ENCODE data around the gene RRAD.
"Not testable (repeated sequence)": the region's sequence is repeated elsewhere in the genome, so short reads cannot be mapped to it uniquely, and the experiment has no call there.

RRAD gene

GRCh38 chr16:66899310-66899944, 25.9 kb downstream of the RRAD start:
- H3K79me1 ChIP-seq (ENCODE audit: low read length): no peaks in the 10 kb centered on the region
- no peak overlapping the region for H3K27ac ChIP-seq (ENCODE audit: low read depth, low read length)
- no peaks in the 10 kb centered on the region for H3K9me3 ChIP-seq (ENCODE audit: insufficient read depth, low read depth, low read length)
- no peak overlapping the region for H2AFZ ChIP-seq (ENCODE audit: insufficient read depth, low read length, poor library complexity)
- H4K8ac ChIP-seq (ENCODE audit: low read depth, low read length): no peak overlapping the region
- no peak overlapping the region for H3K9ac ChIP-seq (ENCODE audit: low read length)
- H3K4me1 ChIP-seq (ENCODE audit: control insufficient read depth in 1 of 2, insufficient read depth in 2 of 2, low read length in 2 of 2): peaks cover 5 to 8% of the 10 kb centered on the region in 2 experiments
- DNase-seq: no peak
- no peak overlapping the region for H2BK5ac ChIP-seq (ENCODE audit: low read depth, low read length, poor library complexity)
- no peaks in the 10 kb centered on the region for H3K27me3 ChIP-seq (ENCODE audit: insufficient read depth, low read length)
- H3K4me2 ChIP-seq (ENCODE audit: low read length): no peak overlapping the region
- no peak overlapping the region for H4K12ac ChIP-seq (ENCODE audit: low read depth, low read length)
- WGBS (ENCODE audit: extremely low coverage, insufficient coverage, insufficient read length): no CpG with 5 or more reads among the region's 6 CpGs
- H2BK120ac ChIP-seq (ENCODE audit: insufficient read depth, low read length, poor library complexity): no peak overlapping the region
- H4K91ac ChIP-seq (ENCODE audit: low read depth, low read length): no peak overlapping the region
- H3K4ac ChIP-seq (ENCODE audit: low read depth, low read length): no peak overlapping the region
- no peak overlapping the region for H3K18ac ChIP-seq (ENCODE audit: low read length)
- no peak overlapping the region for H3K4me3 ChIP-seq (ENCODE audit: low read depth, low read length)
- no peaks in the 10 kb centered on the region for H3K79me2 ChIP-seq (ENCODE audit: control insufficient read depth, insufficient read depth, low read length, poor library complexity)
- no peak overlapping the region for H3K14ac ChIP-seq (ENCODE audit: low read length)
- no peak overlapping the region for H2AK5ac ChIP-seq (ENCODE audit: low read length)
- H3K36me3 ChIP-seq (ENCODE audit: control insufficient read depth in 1 of 2, insufficient read depth in 2 of 2, low read length in 2 of 2): no peaks in the 10 kb centered on the region
- H2BK12ac ChIP-seq (ENCODE audit: low read length): no peak overlapping the region
- no peak overlapping the region for H3K23ac ChIP-seq (ENCODE audit: low read length)

GRCh38 chr16:66898933-66899309, 26.4 kb downstream of the RRAD start:
- Histone ChIP-seq H4K8ac (ENCODE audit: low read depth, low read length) (no peak overlapping the region), H3K36me3 (ENCODE audit: control insufficient read depth in 1 of 2, insufficient read depth in 2 of 2, low read length in 2 of 2) (no peaks in the 10 kb centered on the region), H2BK12ac (ENCODE audit: low read length) (no peak overlapping the region), H3K4me2 (ENCODE audit: low read length) (no peak overlapping the region), H3K27ac (ENCODE audit: low read depth, low read length) (no peak overlapping the region), H3K27me3 (ENCODE audit: insufficient read depth, low read length) (no peaks in the 10 kb centered on the region), H4K91ac (ENCODE audit: low read depth, low read length) (no peak overlapping the region), H3K4me1 (ENCODE audit: control insufficient read depth in 1 of 2, insufficient read depth in 2 of 2, low read length in 2 of 2) (peaks cover 5 to 8% of the 10 kb centered on the region in 2 experiments), H3K14ac (ENCODE audit: low read length) (no peak overlapping the region), H3K4ac (ENCODE audit: low read depth, low read length) (no peak overlapping the region), H3K4me3 (ENCODE audit: low read depth, low read length) (no peak overlapping the region), H4K12ac (ENCODE audit: low read depth, low read length) (no peak overlapping the region), H3K79me2 (ENCODE audit: control insufficient read depth, insufficient read depth, low read length, poor library complexity) (no peaks in the 10 kb centered on the region), H3K9ac (ENCODE audit: low read length) (no peak overlapping the region), H3K18ac (ENCODE audit: low read length) (no peak overlapping the region), H2AK5ac (ENCODE audit: low read length) (no peak overlapping the region), H2BK5ac (ENCODE audit: low read depth, low read length, poor library complexity) (no peak overlapping the region), H2AFZ (ENCODE audit: insufficient read depth, low read length, poor library complexity) (no peak overlapping the region), H3K23ac (ENCODE audit: low read length) (no peak overlapping the region), H3K79me1 (ENCODE audit: low read length) (no peaks in the 10 kb centered on the region), H2BK120ac (ENCODE audit: insufficient read depth, low read length, poor library complexity) (no peak overlapping the region), H3K9me3 (ENCODE audit: insufficient read depth, low read depth, low read length) (peaks cover 2% of the 10 kb centered on the region)
- DNase-seq: no peak
- no CpG with 5 or more reads among the region's 2 CpGs for WGBS (ENCODE audit: extremely low coverage, insufficient coverage, insufficient read length)

GRCh38 chr16:66898207-66898606, 27.1 kb downstream of the RRAD start:
- Histone ChIP-seq H2BK5ac (ENCODE audit: low read depth, low read length, poor library complexity) (no peak overlapping the region), H3K23ac (ENCODE audit: low read length) (no peak overlapping the region), H3K18ac (ENCODE audit: low read length) (no peak overlapping the region), H4K8ac (ENCODE audit: low read depth, low read length) (no peak overlapping the region), H4K91ac (ENCODE audit: low read depth, low read length) (no peak overlapping the region), H2BK120ac (ENCODE audit: insufficient read depth, low read length, poor library complexity) (no peak overlapping the region), H2BK12ac (ENCODE audit: low read length) (no peak overlapping the region), H3K27ac (ENCODE audit: low read depth, low read length) (no peak overlapping the region), H3K27me3 (ENCODE audit: insufficient read depth, low read length) (no peaks in the 10 kb centered on the region), H3K4me2 (ENCODE audit: low read length) (no peak overlapping the region), H3K14ac (ENCODE audit: low read length) (no peak overlapping the region), H3K79me2 (ENCODE audit: control insufficient read depth, insufficient read depth, low read length, poor library complexity) (no peaks in the 10 kb centered on the region), H3K9ac (ENCODE audit: low read length) (no peak overlapping the region), H3K4me1 (ENCODE audit: control insufficient read depth in 1 of 2, insufficient read depth in 2 of 2, low read length in 2 of 2) (peaks cover 5 to 8% of the 10 kb centered on the region in 2 experiments), H4K12ac (ENCODE audit: low read depth, low read length) (no peak overlapping the region), H2AFZ (ENCODE audit: insufficient read depth, low read length, poor library complexity) (no peak overlapping the region), H3K9me3 (ENCODE audit: insufficient read depth, low read depth, low read length) (peaks cover 2% of the 10 kb centered on the region), H3K4me3 (ENCODE audit: low read depth, low read length) (no peak overlapping the region), H3K79me1 (ENCODE audit: low read length) (no peaks in the 10 kb centered on the region), H3K4ac (ENCODE audit: low read depth, low read length) (no peak overlapping the region), H2AK5ac (ENCODE audit: low read length) (no peak overlapping the region), H3K36me3 (ENCODE audit: control insufficient read depth in 1 of 2, insufficient read depth in 2 of 2, low read length in 2 of 2) (no peaks in the 10 kb centered on the region)
- no peak for DNase-seq
- WGBS (ENCODE audit: extremely low coverage, insufficient coverage, insufficient read length): no CpG with 5 or more reads among the region's 3 CpGs

GRCh38 chr16:66896682-66897081, 28.7 kb downstream of the RRAD start:
- H3K79me1 ChIP-seq (ENCODE audit: low read length); H3K9me3 ChIP-seq (ENCODE audit: insufficient read depth, low read depth, low read length); H3K4me2 ChIP-seq (ENCODE audit: low read length); H3K27ac ChIP-seq (ENCODE audit: low read depth, low read length); H2AK5ac ChIP-seq (ENCODE audit: low read length); H4K91ac ChIP-seq (ENCODE audit: low read depth, low read length); H2BK12ac ChIP-seq (ENCODE audit: low read length); H3K23ac ChIP-seq (ENCODE audit: low read length); H4K12ac ChIP-seq (ENCODE audit: low read depth, low read length); H3K27me3 ChIP-seq (ENCODE audit: insufficient read depth, low read length); H2BK5ac ChIP-seq (ENCODE audit: low read depth, low read length, poor library complexity); H3K4me1 ChIP-seq (ENCODE audit: control insufficient read depth in 1 of 2, insufficient read depth in 2 of 2, low read length in 2 of 2); H2BK120ac ChIP-seq (ENCODE audit: insufficient read depth, low read length, poor library complexity); H2AFZ ChIP-seq (ENCODE audit: insufficient read depth, low read length, poor library complexity); H3K79me2 ChIP-seq (ENCODE audit: control insufficient read depth, insufficient read depth, low read length, poor library complexity); H3K14ac ChIP-seq (ENCODE audit: low read length); H3K9ac ChIP-seq (ENCODE audit: low read length); H4K8ac ChIP-seq (ENCODE audit: low read depth, low read length); H3K18ac ChIP-seq (ENCODE audit: low read length); H3K36me3 ChIP-seq (ENCODE audit: control insufficient read depth in 1 of 2, insufficient read depth in 2 of 2, low read length in 2 of 2); DNase-seq; H3K4ac ChIP-seq (ENCODE audit: low read depth, low read length); H3K4me3 ChIP-seq (ENCODE audit: low read depth, low read length): not testable (repeated sequence)
- no CpG with 5 or more reads among the region's 5 CpGs for WGBS (ENCODE audit: extremely low coverage, insufficient coverage, insufficient read length)
